Measurements from ENCODE around the gene PRG2.
"Not testable (repeated sequence)": the region's sequence is repeated elsewhere in the genome, so short reads cannot be mapped to it uniquely, and the experiment has no call there.

The PRG2 gene

GRCh38 chr11:57418131-57418530, 27.7 kb upstream of the PRG2 start:
- no peak for DNase-seq

- no peak for DNase-seq
Observed at GRCh38 chr11:57417056-57417455, 26.6 kb upstream of the PRG2 start.

- DNase-seq = no peak
Observed at GRCh38 chr11:57416436-57416835, 26.0 kb upstream of the PRG2 start.

GRCh38 chr11:57414612-57415212, 24.3 kb upstream of the PRG2 start:
- DNase-seq = no peak

- no peak for DNase-seq
Observed at GRCh38 chr11:57413681-57414080, 23.2 kb upstream of the PRG2 start.

- no peak for DNase-seq
Observed at GRCh38 chr11:57410287-57410686, 19.8 kb upstream of the PRG2 start.

- DNase-seq = no peak
Observed at GRCh38 chr11:57409321-57410100, 19.1 kb upstream of the PRG2 start.

GRCh38 chr11:57408771-57409170, 18.3 kb upstream of the PRG2 start:
- no peak for DNase-seq

GRCh38 chr11:57407941-57408475, 17.6 kb upstream of the PRG2 start:
- DNase-seq = no peak

GRCh38 chr11:57407010-57407920, 16.8 kb upstream of the PRG2 start:
- no peak for DNase-seq

GRCh38 chr11:57406337-57406904, 16.0 kb upstream of the PRG2 start:
- no peak for DNase-seq

- DNase-seq = no peak
Observed at GRCh38 chr11:57405271-57405860, 14.9 kb upstream of the PRG2 start.

GRCh38 chr11:57403802-57404147, 13.3 kb upstream of the PRG2 start:
- no peak for DNase-seq

GRCh38 chr11:57403003-57403801, 12.8 kb upstream of the PRG2 start:
- DNase-seq = not testable (repeated sequence)

GRCh38 chr11:57402188-57403002, 11.9 kb upstream of the PRG2 start:
- DNase-seq = no peak

GRCh38 chr11:57399972-57400578, 9.6 kb upstream of the PRG2 start:
- no peak for DNase-seq

- DNase-seq = no peak
Observed at GRCh38 chr11:57399221-57399620, 8.8 kb upstream of the PRG2 start.

GRCh38 chr11:57397394-57397990, 7.0 kb upstream of the PRG2 start:
- DNase-seq = no peak

GRCh38 chr11:57396744-57397143, 6.3 kb upstream of the PRG2 start:
- DNase-seq = no peak

Data from NCI-H1436 (cell line).